ENCODE results near the gene LIM2. TPM values are rescaled to one million over a fixed set of nuclear protein-coding genes. Genes with fewer than 3 reads are reported as not detected.

The LIM2 gene
- total RNA-seq, 1 donor from 2014 or later, result not detected

GRCh38 chr19:51367565-51368365 lies 20.0 kb downstream of the LIM2 start:
- DNase-seq (ENCODE audit: low spot score), result peak; percentile 100
- intact Hi-C loops (cut with DNase I), result no loop called here
- peak; percentile 95 for ATAC-seq

- DNase-seq (ENCODE audit: low spot score) (peak; percentile 78), ATAC-seq (no peak)
- intact Hi-C loops (cut with DNase I), result no loop called here
Observed at GRCh38 chr19:51367255-51367564, 20.6 kb downstream of the LIM2 start.

- DNase-seq (ENCODE audit: low spot score) (peak; percentile 98), ATAC-seq (peak; percentile 91)
- intact Hi-C loops (cut with DNase I), result no loop called here
Observed at GRCh38 chr19:51366389-51367254, 21.2 kb downstream of the LIM2 start.

GRCh38 chr19:51365965-51366388 lies 21.8 kb downstream of the LIM2 start, which contains the start of gene ETFB:
Gene ETFB (minus strand): TSS chr19:51366388. CDS start chr19:51366326, 62 bp downstream.
- intact Hi-C loops (cut with DNase I), result no loop called here
- ATAC-seq (no peak), DNase-seq (ENCODE audit: low spot score) (no peak)

GRCh38 chr19:51365211-51365964 lies 22.4 kb downstream of the LIM2 start:
- intact Hi-C loops (cut with DNase I), result no loop called here
- no peak for DNase-seq (ENCODE audit: low spot score)
- ATAC-seq, result no peak

- DNase-seq (ENCODE audit: low spot score) (no peak), ATAC-seq (no peak)
- intact Hi-C loops (cut with DNase I), result no loop called here
Observed at GRCh38 chr19:51364200-51365106, 23.3 kb downstream of the LIM2 start.

- intact Hi-C loops (cut with DNase I), result no loop called here
- ATAC-seq (no peak), DNase-seq (ENCODE audit: low spot score) (no peak)
Observed at GRCh38 chr19:51361239-51361638, 26.5 kb downstream of the LIM2 start.

- ATAC-seq, result peak; percentile 57
- intact Hi-C loops (cut with DNase I), result no loop called here
- no peak for DNase-seq (ENCODE audit: low spot score)
Observed at GRCh38 chr19:51359294-51359693, 28.5 kb downstream of the LIM2 start.

- no peak for DNase-seq (ENCODE audit: low spot score)
- intact Hi-C loops (cut with DNase I), result no loop called here
- no peak for ATAC-seq
Observed at GRCh38 chr19:51357952-51358351, 29.8 kb downstream of the LIM2 start.

- intact Hi-C loops (cut with DNase I), result no loop called here
- ATAC-seq (no peak), DNase-seq (ENCODE audit: low spot score) (no peak)
Observed at GRCh38 chr19:51356159-51356801, 31.5 kb downstream of the LIM2 start.

GRCh38 chr19:51354742-51355148 lies 33.0 kb downstream of the LIM2 start:
- DNase-seq (ENCODE audit: low spot score) (no peak), ATAC-seq (peak; percentile 75)
- intact Hi-C loops (cut with DNase I), result no loop called here

- intact Hi-C loops (cut with DNase I), result no loop called here
- ATAC-seq (peak; percentile 55), DNase-seq (ENCODE audit: low spot score) (no peak)
Observed at GRCh38 chr19:51354103-51354741, 33.6 kb downstream of the LIM2 start.

- intact Hi-C loops (cut with DNase I), result no loop called here
- ATAC-seq (no peak), DNase-seq (ENCODE audit: low spot score) (no peak)
Observed at GRCh38 chr19:51352783-51353360, 34.9 kb downstream of the LIM2 start.

- ATAC-seq (no peak), DNase-seq (ENCODE audit: low spot score) (no peak)
- intact Hi-C loops (cut with DNase I), result no loop called here
Observed at GRCh38 chr19:51351266-51351990, 36.3 kb downstream of the LIM2 start.

- intact Hi-C loops (cut with DNase I), result loop anchor here (5.0 kb wide), 1 partner anchor 1055 kb away; no protein-coding TSS in a partner anchor
- DNase-seq (ENCODE audit: low spot score) (no peak), ATAC-seq (no peak)
Observed at GRCh38 chr19:51347209-51347928, 40.4 kb downstream of the LIM2 start.

GRCh38 chr19:51346742-51347141 lies 41.0 kb downstream of the LIM2 start:
- intact Hi-C loops (cut with DNase I), result loop anchor here (5.0 kb wide), 1 partner anchor 1056 kb away; no protein-coding TSS in a partner anchor
- ATAC-seq (no peak), DNase-seq (ENCODE audit: low spot score) (no peak)
